HG03108 (cell line): Measurements from ENCODE around the gene RPLP1.

Experiments used
- ATAC-seq: cut with Tn5 transposase; IDR thresholded peaks from one replicate; pipeline ENCODE4 v1.9.1; 2021; ENCODE audit warnings: moderate library complexity; ENCODE audit not compliant: unreplicated experiment

Gene RPLP1

GRCh38 chr15:69452692-69453521 is at the start of gene RPLP1:
RPLP1 (plus strand) TSS chr15:69452818; CDS start chr15:69452949, 131 bp downstream.
- peak; percentile 83 for ATAC-seq

GRCh38 chr15:69403594-69403993 is 49.0 kb upstream of the RPLP1 start:
- no peak for ATAC-seq

- no peak for ATAC-seq
Observed at GRCh38 chr15:69405110-69405509, 47.5 kb upstream of the RPLP1 start.

GRCh38 chr15:69407719-69408400 is 44.8 kb upstream of the RPLP1 start:
- no peak for ATAC-seq

- ATAC-seq: no peak
Observed at GRCh38 chr15:69408841-69409240, 43.8 kb upstream of the RPLP1 start.

GRCh38 chr15:69410248-69410874 is 42.3 kb upstream of the RPLP1 start:
- ATAC-seq: no peak

- no peak for ATAC-seq
Observed at GRCh38 chr15:69412274-69412673, 40.3 kb upstream of the RPLP1 start.

GRCh38 chr15:69412701-69413100 is 39.9 kb upstream of the RPLP1 start:
- no peak for ATAC-seq

GRCh38 chr15:69413822-69414700 is 38.6 kb upstream of the RPLP1 start, which contains the start of gene KIF23:
KIF23 (plus strand) TSS chr15:69414349; CDS start chr15:69414466, 117 bp downstream.
- peak; percentile 93 for ATAC-seq

- peak; percentile 29 for ATAC-seq
Observed at GRCh38 chr15:69414701-69415167, 37.9 kb upstream of the RPLP1 start.

GRCh38 chr15:69415381-69415780 is 37.2 kb upstream of the RPLP1 start:
- ATAC-seq: no peak

GRCh38 chr15:69417581-69417980 is 35.0 kb upstream of the RPLP1 start:
- ATAC-seq: no peak

GRCh38 chr15:69421498-69421897 is 31.1 kb upstream of the RPLP1 start:
- ATAC-seq: no peak

- ATAC-seq: no peak
Observed at GRCh38 chr15:69422336-69422895, 30.2 kb upstream of the RPLP1 start.

- no peak for ATAC-seq
Observed at GRCh38 chr15:69424001-69424400, 28.6 kb upstream of the RPLP1 start.

GRCh38 chr15:69424748-69425413 is 27.7 kb upstream of the RPLP1 start:
- ATAC-seq: no peak

GRCh38 chr15:69433831-69434230 is 18.8 kb upstream of the RPLP1 start:
- no peak for ATAC-seq

- ATAC-seq: no peak
Observed at GRCh38 chr15:69434238-69434637, 18.4 kb upstream of the RPLP1 start.

- ATAC-seq: no peak
Observed at GRCh38 chr15:69434679-69435078, 17.9 kb upstream of the RPLP1 start.

- no peak for ATAC-seq
Observed at GRCh38 chr15:69435985-69436384, 16.6 kb upstream of the RPLP1 start.
